Stimulated activated CD4-positive, alpha-beta T cell treated with anti-CD3 and anti-CD28 coated beads, Interleukin-4, amount 100 ng/mL, for 1 hour (primary cell): ENCODE data around the gene ATP6V1A.
"Not testable (repeated sequence)": the region's sequence is repeated elsewhere in the genome, so short reads cannot be mapped to it uniquely, and the experiment has no call there.

Source experiments
- DNase-seq: peaks from one replicate; pipeline ENCODE4 v3.0.0-alpha.2; 2020

Gene ATP6V1A

DNA sequence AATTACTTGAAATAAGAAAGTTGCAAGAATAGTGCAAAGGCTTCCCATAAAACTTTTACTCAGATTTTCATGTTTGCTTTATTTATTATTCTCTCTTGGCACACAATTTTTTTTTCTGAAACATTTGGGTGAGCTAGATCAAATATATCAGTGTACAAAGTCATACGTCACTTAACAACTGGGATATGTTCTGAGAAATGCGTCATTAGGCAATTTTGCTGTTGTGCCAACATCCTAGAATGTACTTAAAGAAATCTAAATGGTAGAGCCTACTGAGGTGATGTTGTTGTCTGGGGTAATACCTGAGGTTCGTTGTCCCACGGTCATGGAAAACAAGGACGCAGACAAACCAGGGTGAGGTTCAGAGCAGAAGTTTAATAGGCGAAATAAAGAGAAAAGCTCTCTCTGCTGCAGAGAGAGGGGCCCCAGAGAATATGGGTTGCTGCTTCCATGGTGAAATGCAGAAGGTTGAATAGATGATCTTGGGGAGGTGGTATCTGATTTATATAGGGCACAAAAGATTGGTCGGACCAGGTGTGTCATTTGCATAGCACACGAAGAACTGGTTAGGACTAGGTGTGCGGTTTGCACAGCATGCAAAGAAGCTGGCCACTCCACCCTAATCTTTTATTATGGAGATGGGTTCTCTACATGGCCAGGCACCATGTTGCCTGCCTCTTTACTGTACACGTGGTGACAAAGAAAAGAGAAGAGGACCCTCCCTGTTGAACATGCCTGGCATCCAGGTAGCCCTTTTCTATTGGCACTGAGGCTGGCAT lies 82.9 kb downstream of the ATP6V1A start:
- DNase-seq = no peak

DNA sequence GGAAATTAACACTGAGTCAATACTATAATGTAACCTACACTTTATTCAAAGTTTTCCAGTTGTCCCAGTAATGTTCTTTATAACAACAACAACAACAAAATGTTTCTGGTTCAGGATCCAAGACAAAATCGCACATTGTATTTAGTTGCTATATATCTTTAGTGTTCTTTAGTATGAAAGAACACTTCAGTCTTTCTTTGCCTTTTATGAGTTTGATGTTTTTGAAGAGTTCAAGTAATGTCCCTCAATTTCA lies 84.2 kb downstream of the ATP6V1A start:
- no peak for DNase-seq

DNA sequence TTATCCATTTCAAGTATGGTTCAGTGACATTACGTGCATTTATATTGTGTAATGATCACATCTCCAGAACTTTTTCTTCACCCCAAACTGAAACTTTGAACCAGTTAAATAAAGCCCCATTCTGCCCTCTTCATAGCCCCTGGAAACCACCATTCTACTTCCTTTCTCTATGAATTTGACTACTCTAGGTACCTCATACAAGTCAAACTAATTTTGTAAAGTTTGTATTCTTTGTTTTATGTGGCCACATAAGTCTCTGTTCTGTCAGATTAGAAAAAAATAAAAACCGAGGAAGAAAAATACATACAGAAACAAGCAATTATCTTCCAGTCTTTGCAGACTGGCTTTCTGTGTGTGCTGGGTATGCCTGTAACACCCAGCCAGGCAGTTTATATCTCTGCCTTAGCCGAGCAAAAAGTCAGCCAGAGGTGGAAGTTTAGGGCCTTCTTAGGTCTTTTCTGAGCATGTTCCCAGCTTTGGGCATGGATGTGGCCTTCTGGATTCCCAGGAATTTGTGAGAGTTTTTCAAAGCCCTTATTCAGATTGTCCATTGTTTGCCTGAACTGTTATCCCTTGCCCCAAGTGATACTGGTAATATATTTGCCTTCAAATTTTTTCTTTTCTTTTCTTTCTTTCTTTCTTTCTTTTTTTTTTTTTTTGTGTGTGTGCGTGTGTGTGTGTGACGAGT lies 85.8 kb downstream of the ATP6V1A start:
- DNase-seq = no peak

DNA sequence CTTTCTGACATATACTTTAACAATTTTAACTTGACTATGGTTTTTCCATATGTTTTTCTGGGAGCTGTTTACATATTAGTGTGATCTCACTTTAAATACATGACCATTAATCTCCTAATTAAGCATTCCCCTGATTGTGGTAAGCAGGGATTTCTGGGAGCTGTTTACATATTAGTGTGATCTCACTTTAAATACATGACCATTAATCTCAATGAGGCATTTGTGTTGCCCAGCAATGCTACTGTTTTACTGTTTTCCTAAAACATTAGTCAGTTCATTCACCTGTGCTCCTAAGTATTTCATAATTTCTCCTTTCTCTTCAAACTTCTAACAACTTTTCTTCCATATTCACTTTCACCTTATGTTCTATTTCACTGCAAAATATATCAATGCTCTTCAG lies 88.1 kb downstream of the ATP6V1A start:
- DNase-seq = no peak

DNA sequence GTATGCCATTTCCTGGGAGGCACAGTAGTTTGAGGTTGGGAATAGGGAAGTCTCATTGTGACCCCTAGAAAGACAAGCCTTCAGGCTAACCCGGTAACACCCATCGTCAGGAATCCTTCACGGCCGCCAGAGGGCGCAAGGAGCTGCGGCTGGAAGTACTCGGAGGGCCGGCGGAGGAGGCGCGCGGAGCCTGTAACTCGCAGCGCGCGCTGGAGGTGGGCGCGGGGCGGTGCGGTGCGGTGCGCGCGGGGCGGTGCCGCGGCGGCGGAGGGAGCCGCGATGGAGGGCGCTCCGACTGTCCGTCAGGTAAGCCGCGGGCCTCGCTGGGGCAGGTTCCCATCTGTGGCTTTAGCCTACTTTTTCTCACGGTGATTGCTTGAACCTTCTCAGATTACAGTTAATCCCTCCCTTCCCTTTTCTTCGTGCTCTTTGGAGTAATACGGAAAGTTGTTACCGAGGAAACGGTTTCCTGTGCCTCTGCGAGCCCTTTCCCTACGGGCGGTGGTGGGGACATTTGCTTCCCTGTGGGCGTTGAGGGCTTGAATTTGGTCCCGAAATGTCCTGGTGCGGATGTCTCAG lies 91.9 kb downstream of the ATP6V1A start, which contains the start of gene GRAMD1C:
Gene GRAMD1C, plus strand, starts transcription at position 158 of the 579 bp plus-strand sequence. Its CDS starts 122 bp downstream, at position 280.
- DNase-seq = peak; percentile 85

DNA sequence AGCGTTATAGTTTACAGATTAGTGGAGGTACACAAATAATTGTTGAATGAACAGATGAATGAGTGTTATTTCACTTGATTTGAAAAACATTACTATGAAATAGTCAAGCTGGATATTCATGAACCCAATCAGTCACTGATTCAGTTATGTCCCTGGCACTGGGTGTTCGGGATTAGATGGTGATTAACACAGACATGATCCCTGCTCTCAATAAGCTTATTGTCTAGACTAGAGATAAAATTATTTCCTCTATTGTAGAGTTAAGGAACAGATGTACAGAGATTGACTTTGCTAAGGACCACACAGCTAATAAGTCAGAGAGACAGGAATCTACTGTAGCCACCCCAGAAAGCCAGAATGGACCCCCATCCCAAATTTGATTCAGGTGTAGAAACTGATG lies 92.7 kb downstream of the ATP6V1A start:
- no peak for DNase-seq

DNA sequence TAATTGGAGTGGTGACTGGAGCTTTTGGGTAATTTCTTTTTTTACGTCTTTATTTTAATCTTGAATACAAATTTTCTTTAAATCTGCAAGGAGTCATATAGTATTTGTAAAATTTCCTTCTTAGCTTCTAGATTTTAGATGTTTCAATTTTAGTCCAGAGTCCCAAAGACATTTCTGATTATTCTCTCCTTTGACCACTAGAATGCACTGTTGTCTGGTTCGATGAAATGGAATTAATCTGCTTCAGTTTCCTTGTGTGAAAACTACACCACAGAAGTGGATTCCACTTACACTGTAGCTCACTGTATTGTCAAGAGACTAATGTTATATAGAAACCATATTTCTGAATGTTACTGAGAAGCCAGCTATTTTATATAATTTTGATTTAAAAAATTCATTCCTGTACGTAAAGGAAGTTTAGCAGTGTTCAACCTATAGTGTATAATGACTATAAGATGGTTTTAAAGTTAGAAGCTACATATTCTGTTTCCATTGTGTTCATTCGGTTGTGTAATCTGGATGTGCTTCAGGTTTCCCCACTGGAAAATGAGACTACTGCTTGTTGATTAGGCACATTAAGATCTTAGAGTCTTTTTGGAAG lies 97.9 kb downstream of the ATP6V1A start:
- DNase-seq = no peak

DNA sequence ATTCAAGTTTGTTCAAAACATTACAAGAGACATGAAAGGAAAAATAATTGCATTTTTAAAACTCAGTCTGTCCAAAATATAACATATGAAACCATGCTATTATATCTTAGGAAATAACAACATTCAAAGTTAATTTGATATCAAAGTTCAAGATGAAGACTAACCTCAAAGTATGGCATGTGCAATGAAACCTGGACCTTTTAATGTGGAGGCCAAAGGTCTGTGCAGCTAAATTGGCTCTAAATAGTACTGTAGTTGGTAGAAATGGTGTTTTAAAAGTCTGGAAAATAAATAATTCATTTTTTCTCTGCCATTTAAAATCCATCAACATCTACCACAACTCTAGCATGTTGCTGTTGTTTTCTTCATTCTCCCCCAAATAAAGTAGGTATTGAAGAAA lies 100.4 kb downstream of the ATP6V1A start:
- no peak for DNase-seq

DNA sequence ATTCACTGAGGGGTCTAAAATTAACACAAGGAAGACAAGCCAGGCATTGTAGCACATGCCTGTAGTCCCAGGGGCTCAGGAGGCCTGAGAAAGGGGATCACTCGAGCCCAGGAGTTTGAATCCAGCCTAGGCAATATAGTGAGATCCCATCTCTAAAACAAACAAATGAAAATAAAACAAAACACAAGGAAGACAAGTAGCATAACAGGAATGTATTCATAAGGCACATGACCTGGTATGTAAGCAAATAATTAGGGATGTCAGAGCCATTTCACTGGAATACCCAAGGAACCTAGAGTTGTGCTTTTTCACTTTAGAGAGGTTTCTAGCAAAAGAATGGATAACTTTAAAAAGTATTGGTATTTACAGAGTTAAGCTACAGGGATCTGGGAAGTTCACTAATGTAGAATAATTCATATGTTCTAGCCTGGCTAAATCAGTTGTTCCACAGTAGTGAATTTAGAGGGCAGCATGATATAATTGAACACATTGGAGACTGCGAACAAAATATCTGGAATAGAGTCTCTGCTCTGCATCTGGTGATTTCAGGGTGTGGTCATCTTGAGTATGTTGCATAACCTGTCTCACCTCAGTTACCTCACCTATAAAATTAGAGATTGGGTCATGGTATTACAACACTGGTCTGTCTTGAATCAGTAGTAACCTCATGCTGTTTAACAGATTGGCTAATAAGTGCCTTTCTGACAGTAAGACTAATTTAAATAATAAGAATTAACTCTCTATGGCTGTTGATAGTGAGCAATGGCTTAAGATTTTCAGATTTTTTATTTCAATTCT lies 101.0 kb downstream of the ATP6V1A start:
- DNase-seq = no peak

DNA sequence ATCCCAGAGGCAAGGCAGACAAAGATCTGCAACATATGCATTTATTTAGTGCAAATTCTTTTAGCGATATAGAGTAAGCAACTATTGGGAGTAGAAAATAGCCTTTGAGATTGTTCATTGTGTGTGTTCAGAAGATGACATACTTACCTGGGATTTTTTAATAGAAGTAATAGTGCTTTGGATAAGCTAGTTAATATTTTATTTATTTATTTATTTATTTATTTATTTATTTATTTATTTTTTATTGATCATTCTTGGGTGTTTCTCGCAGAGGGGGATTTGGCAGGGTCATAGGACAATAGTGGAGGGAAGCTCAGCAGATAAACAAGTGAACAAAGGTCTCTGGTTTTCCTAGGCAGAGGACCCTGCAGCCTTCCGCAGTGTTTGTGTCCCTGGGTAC lies 102.2 kb downstream of the ATP6V1A start:
- DNase-seq = not testable (repeated sequence)

DNA sequence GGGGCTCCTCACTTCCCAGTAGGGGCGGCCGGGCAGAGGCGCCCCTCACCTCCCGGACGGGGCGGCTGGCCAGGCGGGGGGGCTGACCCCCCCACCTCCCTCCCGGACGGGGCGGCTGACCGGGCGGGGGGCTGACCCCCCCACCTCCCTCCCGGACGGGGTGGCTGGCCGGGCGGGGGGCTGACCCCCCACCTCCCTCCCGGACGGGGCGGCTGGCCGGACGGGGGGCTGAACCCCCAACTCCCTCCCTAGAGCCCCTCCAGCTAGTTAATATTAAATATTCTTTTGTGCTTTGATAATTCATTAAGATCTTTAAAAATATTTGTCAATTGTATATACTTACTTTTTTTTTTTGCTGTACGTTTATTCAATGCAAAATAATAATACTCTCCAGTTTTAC lies 103.0 kb downstream of the ATP6V1A start:
- DNase-seq = not testable (repeated sequence)

DNA sequence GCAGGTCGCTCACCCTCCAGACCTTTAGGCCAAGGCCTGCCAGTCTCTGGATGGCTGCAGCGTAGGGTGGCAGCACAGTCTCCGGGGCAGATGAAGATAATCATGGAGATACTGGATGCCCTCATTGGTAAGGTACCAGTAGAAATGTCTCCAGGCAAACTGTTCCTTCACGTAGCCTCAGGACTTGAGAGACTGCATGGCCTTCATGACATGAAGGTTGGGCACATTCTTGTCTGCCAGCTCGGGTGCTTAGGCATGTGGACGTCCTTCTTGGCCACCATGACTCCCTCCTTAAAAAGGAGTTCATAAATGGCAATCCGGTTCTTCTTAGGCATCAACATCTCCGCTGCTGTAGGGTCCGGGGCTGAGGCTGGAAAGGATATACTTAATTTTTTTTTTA lies 103.6 kb downstream of the ATP6V1A start:
- not testable (repeated sequence) for DNase-seq

DNA sequence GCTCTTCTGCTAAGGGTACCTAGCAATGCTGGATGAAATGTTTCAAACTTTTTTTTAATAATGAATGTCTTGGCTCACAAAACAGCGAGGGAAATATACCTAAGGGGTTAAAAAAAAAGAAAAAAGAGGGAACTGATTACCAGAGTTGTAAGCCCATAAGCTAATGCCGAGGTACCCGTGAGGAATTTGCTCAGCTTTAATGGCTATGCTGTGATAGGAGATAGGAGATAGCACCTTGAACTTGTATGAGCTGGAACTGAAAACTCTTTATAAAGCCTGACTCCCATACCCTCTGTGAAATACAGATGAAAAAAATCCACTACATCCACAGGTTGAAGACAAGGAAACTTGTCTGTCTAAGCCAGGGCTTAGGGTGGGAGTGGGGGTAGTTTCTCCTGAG lies 105.7 kb downstream of the ATP6V1A start:
- DNase-seq = no peak
